Stimulated activated CD8-positive, alpha-beta memory T cell treated with anti-CD3 and anti-CD28 coated beads, Interleukin-12 subunit alpha, Interleukin-12 subunit beta, amount 100 ng/mL, for 24 hours (primary cell): Measurements from ENCODE around the gene SYT14.
"Not testable (repeated sequence)": the region's sequence is repeated elsewhere in the genome, so short reads cannot be mapped to it uniquely, and the experiment has no call there.

Experiments used
- DNase-seq: peaks from one replicate; pipeline ENCODE4 v3.0.0-alpha.2; 2020; ENCODE audit errors: extremely low read depth

SYT14 gene

DNA sequence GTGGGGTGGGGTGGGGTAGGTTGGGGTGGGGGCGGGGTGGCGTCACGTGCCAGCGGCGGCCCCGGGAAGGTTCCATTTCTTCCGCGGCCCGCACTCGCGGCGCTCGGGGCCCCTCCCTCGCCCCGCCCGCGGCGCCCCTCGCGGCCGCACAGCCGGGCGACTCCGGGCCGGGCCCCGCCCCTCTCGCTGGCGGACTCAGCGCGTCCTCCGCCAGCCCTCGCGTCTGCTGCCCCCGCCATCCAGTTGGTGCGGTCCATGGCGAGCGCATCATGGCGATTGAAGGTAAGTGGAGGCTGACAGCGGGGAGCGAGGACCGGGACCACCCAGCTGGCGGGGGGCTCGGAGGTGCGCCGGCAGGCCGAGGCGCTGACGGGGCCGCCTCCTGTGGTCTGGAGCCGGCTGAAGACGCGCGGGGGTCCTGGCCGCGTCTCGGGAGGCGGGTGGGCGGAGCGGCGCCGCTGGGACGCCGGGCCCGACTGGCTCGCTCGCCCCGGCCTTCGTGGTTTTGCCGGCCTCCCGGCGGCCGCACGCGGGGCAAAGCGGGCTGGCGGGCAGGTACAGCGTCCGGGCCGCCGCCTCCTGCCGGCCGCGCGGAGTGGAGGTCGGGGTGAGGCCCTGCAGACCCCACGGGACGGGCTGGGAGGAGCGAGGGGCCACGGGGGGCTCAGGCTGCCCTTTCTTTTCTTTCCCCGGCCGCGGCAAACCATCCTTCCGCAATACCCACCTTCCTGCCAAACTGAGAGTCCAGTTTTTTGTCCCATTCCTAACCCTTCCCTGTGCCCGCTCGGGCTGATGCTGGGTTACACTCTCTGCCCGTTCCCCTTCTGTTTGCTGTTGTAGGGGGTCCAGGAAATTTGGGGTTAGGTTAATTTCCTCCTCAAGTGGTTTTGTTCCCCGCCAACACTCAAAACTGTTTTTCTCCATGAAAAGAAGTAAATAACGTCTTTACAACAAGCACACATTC, at the start of gene SYT14:
Gene SYT14, plus strand, starts transcription at position 222 of the 964 bp plus-strand sequence. Its CDS starts 48 bp downstream, at position 270.
- DNase-seq, result no peak

DNA sequence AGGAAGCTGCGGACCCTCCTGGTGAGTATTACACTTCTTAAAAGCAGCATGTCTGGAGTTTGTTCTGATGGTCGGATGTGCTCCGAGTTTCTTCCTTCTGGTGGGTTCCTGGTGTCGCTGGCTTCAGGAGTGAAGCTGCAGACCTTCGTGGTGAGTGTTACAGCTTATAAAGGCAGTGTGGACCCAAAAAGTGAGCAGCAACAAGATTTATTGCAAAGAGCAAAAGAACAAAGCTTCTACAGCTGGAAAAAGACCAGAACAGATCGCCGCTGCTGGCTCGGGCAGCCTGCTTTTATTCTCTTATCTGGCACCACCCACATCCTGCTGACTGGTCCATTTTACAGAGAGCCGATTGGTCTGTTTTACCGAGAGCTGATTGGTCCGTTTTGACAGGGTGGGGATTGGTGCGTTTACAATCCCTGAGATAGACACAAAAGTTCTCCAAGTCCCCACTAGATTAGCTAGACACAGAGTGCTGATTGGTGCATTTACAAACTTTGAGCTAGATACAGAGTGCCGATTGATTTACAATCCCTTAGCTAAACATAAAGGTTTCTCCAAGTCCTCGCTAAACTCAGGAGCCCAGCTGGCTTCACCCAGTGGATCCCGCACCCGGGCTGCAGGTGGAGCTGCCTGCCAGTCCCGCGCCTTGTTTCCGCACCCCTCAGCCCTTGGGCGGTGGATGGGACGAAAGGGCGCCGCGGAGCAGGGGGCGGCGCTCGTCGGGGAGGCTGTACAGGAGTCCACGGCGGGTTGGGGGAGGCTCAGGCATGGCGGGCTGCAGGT, 49.5 kb upstream of the SYT14 start:
- not testable (repeated sequence) for DNase-seq

DNA sequence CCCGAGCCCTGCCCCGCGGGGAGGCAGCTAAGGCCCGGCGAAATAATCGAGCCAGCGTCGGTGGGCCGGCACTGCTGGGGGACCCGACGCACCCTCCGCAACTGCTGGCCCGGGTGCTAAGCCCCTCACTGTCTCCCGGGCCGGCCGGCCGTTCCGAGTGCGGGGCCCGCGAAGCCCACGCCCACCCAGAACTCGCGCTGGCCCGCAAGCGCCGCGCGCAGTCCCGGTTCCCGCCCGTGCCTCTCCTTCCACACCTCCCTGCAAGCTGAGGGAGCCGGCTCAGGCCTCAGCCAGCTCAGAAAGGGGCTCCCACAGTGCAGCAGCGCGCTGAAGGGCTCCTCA, 49.0 kb upstream of the SYT14 start:
- DNase-seq, result no peak

DNA sequence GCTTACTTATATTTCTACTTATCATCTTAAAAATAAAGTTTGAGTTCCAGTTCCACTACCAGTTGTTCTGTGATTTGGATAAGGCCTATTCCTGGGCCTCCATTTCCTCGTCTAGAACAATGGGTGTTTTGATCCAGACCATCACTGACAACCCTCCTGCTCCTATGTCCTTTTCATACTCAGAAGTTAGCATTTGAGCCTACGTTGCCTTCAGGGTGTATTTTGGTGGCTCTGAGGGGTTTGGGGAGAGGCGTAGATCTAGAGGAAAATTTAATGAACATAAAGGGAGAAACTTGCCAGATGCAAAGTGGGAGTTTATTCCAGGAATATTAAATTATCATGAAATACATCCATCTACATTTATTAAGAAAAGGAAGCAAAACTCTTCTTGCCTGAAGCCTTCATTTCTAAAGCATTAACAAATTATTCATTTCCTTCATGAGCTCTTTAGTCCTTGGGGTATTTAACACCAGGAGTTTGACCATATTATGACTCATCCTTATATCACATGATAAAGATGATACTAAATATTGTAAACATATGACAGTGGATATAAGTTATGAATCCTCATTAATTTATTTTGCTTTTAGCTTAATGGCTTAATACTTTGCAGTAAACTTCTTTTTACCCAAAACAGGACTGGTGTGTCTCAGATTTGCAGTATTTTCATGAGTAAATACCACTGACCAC, 47.2 kb upstream of the SYT14 start:
- no peak for DNase-seq

DNA sequence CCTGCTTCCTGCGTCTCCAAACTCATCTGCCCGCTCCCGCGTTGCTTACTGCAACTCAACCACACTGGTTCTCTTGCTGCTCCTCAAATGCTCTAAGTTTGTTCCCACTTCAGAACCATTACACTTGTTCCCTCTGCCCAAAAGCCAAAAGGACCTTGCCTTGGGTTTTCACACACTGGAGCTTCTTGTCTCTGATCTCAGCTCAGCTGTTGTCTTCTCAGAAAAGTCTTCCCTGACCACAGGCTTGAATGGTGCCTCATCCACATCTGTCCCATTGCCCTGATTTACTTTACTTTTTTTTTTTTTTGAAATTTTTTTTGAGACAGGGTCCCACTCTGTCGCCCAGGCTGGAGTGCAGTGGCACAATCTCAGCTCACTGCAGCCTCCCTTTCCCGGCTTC, 44.3 kb upstream of the SYT14 start:
- DNase-seq, result no peak

DNA sequence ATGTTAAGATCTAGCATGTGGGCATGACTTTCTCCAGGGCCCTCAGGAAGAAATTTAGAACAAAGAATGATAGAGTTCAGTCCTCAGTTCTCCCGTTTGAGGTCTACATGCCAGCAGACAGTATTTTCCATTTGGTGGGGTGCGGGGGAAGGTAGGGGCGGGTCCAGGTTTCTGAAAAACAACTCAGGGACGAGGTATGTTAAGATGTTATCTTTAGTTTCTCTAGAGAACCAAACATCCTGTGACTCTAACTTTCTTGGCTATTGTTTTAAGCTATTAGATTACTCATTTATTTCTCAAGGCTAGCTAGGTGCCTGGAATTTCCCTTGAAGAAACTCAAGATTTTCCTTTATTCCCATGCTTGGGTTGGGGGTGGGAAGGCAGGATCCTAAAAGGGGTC, 42.3 kb upstream of the SYT14 start:
- no peak for DNase-seq

DNA sequence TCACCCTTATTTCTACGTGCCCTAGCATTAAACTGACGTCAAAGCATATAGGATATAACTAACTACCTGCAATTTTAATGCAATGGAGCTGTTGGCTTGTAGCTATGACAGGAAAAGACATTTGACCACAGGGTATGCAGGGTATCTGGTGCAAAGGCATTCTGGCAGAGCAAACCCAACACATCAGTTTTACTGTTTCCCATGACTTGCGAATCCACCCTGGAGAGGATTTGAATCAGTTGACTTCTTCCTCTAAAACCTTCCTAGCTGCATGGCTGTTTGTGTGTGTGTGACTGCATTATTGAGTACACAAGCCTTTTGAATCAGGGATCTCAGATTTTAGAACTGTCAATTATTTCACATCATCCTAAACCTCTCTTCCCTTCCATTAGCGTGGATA, 41.7 kb upstream of the SYT14 start:
- no peak for DNase-seq

DNA sequence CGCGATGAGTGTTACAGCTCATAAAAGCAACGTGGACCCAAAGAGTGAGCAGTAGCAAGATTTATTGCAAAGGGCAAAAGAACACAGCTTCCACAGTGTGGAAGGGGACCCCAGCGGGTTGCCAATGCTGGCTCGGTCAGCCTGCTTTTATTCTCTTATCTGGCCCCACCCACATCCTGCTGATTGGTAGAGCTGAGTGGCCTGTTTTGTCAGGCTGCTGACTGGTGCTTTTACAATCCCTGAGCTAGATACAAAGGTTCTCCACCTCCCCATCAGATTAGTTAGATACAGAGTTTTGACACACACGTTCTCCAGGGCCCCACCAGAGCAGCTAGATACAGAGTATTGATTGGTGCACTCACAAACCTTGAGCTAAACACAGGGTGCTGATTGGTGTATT, 39.7 kb upstream of the SYT14 start:
- not testable (repeated sequence) for DNase-seq

DNA sequence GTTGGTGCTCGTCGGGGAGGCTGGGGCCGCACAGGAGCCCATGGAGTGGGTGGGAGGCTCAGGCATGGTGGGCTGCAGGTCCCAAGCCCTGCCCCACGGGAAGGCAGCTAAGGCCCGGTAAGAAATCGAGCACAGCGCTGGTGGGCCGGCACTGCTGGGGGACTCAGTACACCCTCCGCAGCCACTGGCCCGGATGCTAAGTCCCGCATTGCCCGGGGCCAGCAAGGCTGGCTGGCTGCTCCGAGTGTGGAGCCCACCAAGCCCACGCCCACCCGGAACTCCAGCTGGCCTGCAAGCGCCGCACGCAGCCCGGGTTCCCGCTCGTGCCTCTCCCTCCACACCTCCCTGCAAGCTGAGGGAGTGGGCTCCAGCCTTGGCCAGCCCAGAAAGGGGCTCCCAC, 39.2 kb upstream of the SYT14 start:
- DNase-seq, result not testable (repeated sequence)

DNA sequence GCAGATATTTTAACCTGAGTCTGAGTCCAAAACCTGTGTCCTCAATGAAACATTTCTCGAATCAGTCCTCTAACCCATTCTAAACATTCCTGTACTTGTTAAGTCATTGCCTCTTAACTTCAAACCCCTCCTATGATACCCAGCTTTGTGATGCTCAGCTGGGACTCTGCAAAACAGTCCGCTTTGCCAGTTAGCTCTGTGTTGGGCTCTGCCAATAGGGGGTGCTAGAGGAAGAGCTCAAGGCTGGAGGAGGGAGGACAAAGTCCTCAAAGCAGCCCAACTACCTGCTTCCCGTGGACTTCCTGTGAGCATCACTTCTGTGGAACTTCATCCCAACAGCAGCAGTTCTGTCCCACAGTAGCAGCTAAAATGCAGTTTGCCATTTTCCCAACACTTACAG, 38.1 kb upstream of the SYT14 start:
- no peak for DNase-seq

DNA sequence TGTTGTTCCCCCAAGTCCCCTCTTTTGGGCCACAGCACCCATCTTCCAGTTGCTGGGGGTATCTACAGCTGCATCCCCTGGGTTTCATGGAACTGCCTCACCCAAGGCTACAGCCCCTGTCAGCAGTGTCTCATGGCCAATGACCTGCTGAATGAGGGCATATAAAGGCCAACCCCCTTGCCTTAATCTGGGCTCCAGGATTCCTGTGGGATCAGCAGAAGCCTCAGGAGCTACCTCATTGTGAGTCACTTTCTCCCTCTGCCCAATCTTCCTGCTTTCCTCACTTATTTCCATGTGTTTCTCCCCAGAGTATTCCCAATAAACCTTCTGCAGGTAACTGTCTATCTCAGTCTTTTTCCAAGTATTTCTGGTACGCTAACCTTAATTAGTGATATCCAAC, 37.3 kb upstream of the SYT14 start:
- DNase-seq, result no peak

DNA sequence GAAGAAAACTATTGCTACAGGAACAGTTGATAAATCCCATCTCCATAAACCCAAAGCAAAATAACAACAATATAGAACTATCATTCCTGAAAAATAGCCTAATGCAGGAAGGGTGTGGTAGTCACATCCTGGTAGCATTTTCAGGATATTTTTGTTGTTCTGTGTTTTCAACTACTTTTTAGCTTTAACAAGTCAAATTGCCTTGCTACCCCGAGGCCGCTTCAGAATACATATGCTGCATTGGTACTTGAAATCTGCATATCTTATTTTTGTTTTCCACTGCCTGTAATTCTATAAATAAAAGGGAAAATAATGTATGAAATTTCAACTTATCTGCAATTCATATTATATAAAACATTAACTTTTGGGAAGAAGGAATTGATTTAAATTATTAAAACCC, 36.8 kb upstream of the SYT14 start:
- no peak for DNase-seq

DNA sequence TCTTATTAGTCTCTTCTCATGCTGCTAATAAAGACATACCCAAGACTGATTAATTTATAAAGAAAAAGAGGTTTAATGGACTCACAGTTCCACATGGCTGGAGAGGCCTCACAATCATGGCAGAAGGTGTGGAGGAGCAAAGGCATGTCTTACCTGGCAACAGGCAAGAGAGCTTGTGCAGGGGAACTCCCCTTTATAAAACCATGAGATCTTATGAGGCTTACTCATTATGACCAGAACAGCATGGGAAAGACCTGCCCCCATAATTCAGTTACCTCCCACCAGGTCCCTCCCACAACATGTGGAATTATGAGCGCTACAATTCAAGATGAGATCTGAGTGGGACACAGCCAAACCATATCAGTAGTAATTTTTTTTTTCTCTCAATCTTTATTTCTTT, 33.2 kb upstream of the SYT14 start:
- DNase-seq, result not testable (repeated sequence)

DNA sequence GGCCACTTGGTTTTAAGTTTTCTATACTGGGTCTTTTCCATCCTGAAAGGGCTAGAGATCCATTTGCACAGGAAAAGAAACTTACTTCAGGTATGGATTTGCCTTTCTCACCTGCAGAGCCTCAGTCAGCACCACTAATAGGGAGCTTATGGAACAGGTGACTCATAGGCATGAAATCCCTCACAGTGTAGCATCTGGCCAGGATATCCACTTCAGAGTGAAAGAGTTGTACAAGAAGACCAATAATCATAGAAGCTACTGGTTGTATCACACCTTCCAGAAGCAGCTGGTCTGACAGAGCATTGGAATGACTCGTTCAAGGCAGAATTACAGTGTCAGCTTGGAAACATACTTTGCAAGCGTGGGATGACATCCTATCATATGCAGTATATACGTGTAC, 26.3 kb upstream of the SYT14 start:
- no peak for DNase-seq

DNA sequence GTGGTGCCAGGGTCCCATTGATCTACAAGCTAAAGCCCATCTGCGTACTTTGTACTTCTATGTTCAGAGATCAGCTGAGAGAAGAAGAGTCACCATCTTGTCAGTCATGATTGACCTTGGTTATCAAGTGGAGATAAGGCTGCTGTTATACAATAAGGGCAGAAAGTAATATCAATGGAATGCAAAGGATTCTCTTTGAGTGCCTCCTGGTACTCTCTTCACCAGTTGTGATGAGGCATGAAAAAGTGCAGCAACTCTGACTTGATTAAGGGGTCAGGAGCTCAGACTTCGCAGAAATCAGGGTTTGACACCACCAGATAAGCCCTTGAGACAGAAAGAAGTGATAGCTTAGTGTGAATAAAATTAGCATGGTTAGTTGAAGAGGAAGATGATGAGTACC, 25.7 kb upstream of the SYT14 start:
- DNase-seq, result no peak

DNA sequence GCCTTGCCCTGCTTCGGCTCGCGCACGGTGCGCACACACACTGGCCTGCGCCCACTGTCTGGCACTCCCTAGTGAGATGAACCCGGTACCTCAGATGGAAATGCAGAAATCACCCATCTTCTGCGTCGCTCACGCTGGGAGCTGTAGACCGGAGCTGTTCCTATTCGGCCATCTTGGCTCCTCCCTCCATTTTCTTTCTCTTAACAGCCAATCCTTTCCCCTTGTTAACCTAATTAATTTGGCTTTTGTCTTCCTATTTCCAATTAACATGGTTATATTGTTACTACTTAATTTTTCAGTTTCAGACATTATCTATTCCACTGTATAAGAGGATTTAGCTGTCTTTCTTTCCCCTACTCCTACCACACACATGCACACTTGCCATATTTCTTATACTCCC, 18.4 kb upstream of the SYT14 start:
- DNase-seq, result not testable (repeated sequence)

DNA sequence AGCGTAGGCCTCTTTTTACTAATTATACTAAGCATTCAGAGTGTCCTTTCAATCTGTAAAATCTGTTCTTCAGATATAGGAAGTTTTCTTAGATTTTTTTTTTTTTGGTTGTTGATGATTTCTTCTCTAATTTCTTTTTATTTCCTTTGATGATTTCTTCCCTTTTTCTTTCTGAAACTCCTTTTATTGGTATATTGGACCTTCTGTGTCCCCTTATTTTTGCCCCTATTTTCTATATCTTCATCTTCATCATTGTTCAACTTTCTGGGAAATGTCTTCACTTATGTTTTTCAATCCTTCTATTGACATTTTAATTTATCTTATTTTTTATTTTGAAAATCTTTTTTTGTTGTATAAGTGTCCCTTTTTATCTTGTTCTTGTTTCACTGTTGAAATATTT, 17.2 kb upstream of the SYT14 start:
- no peak for DNase-seq

DNA sequence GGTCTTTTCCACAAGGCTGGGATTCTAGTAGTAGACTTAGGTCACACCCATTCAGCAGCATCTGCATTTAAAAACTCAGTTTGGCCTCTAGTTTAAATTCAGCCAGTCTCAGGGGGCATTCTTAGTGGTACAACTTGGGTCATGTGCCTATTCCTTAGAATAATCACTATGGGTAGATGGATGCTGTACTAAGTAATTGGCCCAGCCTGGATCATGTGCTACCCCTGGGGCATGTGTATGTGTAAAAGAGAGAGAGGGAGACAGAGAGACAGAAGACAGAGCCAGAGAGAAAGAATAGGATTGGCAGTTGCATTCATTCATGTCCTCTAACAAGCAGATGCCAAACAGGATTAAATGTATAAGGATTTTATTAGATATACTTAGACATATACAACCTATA, 13.6 kb upstream of the SYT14 start:
- DNase-seq, result no peak

DNA sequence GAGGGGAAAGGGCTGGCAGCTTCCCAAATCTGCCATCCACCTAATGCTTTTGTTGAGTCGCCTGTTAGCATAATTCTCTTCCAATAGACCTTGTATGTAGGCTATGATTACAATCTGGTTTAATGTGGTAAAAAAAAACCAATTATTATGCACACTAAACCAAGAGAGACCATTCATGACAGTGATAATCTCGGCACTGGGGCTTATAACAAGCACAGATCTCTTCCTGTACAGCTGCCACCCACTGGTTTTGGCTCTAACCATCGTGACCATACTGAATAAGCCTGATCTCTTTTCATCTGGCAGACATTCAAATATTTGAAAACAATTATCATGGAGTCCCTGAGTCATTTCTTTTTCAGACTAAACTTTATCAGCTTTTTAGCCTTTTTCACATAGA, 12.0 kb upstream of the SYT14 start:
- no peak for DNase-seq

DNA sequence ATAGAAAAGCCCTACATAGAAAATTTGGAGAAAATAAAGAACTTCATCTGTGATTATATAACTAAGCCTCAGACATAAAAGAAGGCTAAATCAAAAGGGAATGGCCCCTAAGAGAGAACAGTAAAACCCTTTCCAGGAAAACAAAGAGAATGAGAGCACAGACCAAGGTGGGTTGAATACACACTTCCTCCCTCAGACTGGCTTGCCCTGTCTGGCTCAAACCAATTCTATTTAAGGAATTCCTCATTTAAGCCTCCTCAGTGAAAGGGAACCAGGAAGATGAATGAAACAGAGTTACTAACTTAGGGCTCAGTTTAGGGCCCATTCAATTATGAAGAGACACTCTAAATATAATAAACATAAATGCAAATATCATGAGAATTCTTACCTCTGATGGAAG, 10.6 kb upstream of the SYT14 start:
- DNase-seq, result no peak

DNA sequence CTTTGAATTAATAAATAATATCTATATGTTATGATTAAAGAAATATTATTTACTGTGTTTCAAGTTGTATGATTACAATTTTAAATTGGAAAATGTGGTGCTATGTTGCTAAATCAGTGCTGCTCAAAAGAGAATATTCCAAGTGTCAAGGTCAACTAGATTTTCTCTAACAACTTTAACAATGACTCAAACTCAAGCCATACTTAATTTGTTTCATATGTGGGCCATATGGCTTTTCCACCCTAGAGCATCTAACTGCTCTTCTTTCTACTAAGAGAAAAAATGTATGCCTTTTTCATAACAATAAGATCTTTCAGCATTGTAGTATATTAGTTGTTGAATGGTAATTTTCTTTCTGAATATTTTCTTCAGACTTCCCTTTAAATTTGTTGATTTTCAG, 8.3 kb upstream of the SYT14 start:
- no peak for DNase-seq

DNA sequence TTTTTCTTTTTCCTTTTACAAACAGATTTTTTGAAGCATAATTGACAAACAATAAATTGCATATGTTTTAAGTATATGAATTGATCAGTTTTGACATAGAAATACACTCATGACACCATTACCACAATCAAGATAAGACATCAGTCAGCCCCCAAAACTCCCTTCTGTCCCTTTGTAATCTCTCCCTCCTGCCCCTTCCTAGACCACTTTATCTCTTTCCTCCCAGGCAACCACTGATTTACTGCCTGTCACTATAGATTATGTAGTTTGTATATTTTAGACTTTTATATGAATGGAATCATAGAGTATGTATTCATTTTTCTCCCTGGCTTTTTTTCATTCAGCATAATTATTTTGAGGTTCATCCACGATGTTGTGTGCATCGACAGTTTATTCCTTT, 6.9 kb upstream of the SYT14 start:
- DNase-seq, result no peak

DNA sequence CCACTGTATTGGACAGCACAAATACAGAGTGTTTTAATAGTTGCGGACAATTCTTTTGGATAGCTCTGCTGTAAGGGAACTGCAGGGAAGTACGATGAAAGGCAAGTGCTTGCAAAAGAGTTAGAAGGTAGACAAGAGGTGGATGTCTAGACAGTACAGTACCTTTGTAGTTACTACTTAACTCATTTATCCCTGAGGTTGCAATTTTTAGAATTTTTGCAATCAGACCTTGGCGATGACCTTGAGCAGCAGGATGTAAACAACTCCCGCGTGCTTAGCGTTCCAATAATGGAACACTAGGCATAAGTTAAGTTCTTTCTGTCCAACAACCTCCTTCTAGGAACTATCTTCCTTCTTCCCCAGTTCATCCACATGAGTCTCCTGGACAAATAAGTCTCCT, 1.9 kb upstream of the SYT14 start:
- DNase-seq, result no peak
